ENCODE measurements around the gene ZSWIM7.

Gene ZSWIM7

DNA sequence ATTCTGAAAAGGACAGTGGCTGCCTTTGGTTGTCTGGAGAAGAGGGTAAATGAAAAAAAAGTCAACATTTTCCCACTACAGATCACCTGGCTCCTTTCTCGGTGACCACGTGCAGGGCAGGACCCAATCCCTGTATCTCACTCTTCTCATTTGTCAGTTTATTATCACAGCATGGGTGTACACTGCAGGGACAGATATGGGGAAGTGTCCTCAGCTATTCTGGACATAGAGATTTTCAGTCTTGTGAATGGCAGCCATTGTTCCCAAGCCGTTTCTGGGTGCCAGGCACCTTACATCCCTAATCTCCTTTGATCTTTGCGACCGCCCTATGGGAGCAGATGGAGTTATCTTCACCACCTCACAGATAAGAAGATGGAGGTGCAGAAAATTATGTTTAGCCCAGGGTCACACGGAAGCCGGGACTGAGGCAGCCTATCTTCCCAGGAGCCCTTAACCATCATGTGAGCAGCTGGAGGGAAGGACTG is 47.4 kb downstream of the ZSWIM7 start:
- DNase-seq (ENCODE audit: low read depth), result no peak
- TF ChIP-seq, protein P1, sequence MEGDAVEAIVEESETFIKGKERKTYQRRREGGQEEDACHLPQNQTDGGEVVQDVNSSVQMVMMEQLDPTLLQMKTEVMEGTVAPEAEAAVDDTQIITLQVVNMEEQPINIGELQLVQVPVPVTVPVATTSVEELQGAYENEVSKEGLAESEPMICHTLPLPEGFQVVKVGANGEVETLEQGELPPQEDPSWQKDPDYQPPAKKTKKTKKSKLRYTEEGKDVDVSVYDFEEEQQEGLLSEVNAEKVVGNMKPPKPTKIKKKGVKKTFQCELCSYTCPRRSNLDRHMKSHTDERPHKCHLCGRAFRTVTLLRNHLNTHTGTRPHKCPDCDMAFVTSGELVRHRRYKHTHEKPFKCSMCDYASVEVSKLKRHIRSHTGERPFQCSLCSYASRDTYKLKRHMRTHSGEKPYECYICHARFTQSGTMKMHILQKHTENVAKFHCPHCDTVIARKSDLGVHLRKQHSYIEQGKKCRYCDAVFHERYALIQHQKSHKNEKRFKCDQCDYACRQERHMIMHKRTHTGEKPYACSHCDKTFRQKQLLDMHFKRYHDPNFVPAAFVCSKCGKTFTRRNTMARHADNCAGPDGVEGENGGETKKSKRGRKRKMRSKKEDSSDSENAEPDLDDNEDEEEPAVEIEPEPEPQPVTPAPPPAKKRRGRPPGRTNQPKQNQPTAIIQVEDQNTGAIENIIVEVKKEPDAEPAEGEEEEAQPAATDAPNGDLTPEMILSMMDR (IDR thresholded peaks at IDR 0.05; ENCODE audit: control insufficient read depth, extremely low read depth, insufficient read depth), result no peak
- H3K4me3 ChIP-seq (ENCODE audit: low read depth, low read length), result no peak overlapping the region

DNA sequence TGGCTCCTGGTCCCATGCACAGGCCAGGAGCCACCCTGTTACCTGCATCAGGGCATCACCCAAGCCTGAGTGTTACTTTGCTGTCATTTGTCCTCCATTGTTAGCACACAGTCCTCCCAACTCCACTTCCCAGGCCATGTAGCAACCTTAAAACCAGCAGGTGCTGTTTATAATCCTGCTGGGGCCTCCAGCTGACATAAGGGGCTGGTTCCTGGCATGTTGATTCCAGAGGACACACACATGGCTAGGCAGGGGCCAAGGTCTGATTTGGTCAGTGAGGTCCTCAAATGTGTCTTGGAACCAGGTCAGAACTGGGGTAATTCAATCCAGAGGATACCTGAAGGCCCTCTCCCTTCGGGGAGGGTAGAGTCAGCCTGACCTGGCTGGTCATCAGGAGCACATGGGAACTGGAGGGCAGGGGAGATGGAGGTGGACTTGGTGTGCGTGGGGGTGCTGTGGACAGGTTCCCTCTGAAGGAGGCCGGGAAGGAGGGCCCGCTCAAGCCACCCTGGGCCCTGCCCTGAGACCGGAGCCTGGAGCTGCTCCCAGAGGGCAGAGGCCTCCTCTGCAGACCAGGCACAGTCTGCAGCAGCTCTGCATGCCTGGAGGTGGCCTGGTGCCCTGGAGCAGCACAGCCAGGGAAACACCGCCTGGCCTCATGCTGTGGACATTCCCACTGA is 48.0 kb downstream of the ZSWIM7 start:
- no peak for DNase-seq (ENCODE audit: low read depth)
- TF ChIP-seq, protein P1 (IDR thresholded peaks at IDR 0.05; ENCODE audit: control insufficient read depth, extremely low read depth, insufficient read depth), result no peak
- H3K4me3 ChIP-seq (ENCODE audit: low read depth, low read length), result no peak overlapping the region

DNA sequence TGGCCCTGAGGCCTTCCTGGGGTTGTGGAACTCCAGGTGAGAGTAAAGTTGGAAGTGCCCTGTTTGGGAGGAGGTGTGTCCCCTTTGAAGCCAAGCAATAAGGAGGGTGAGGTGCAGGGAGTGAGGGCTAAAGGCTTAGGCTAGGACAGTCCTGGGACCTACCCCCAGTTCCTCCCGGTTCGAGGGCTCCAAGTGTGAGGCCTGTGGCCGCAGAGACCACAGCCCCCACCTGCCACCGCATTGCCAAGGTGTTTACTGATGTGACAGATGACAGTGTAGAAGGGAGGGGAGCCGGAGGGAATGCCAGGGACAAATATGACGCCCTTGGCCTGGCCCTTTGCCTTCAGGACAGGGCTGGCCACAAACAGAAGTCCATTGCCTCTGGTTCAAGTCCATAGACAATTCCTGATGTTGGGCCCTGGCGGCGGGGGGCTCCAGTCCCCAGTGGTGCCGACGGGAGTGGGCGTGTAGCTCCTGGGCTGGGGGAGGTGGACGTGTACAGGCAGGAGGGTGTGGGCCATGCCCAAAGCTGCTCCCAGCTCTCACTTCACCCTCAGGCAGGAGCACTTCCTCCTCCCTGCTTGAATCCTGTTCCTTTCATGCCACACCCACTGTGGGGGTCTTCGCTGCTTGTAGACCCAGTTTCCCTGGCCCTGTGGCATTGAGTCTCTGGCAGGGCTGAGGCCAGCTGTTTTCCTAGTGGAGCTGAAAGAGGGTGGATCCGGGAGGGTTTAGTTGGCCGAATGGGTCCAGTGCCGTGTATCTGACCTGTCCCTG is 51.3 kb downstream of the ZSWIM7 start:
- H3K4me3 ChIP-seq (ENCODE audit: low read depth, low read length), result no peak overlapping the region
- TF ChIP-seq, protein P1 (IDR thresholded peaks at IDR 0.05; ENCODE audit: control insufficient read depth, extremely low read depth, insufficient read depth), result no peak
- DNase-seq (ENCODE audit: low read depth), result no peak

DNA sequence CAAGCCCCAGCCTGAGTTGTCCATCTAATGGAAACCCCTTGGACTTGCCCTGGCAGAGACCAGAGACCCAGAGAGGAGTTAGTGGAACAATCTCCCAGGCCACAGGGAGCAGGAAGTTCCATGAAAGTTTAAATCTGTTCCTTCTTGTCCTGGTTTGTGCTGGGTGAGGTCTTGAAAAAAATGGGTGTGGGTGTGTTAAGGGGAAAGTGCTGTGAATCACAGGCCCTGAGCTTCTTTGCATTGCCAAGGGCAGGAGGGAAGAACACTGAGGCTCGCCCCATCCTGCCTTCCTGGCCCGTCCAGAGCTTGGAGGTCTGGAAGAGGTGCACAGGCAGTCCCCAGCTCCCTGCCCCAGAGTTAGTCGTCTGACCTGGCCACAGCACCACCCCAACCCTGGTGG is 52.2 kb downstream of the ZSWIM7 start:
- TF ChIP-seq, protein P1 (IDR thresholded peaks at IDR 0.05; ENCODE audit: control insufficient read depth, extremely low read depth, insufficient read depth), result no peak
- no peak for DNase-seq (ENCODE audit: low read depth)
- H3K4me3 ChIP-seq (ENCODE audit: low read depth, low read length), result no peak overlapping the region

DNA sequence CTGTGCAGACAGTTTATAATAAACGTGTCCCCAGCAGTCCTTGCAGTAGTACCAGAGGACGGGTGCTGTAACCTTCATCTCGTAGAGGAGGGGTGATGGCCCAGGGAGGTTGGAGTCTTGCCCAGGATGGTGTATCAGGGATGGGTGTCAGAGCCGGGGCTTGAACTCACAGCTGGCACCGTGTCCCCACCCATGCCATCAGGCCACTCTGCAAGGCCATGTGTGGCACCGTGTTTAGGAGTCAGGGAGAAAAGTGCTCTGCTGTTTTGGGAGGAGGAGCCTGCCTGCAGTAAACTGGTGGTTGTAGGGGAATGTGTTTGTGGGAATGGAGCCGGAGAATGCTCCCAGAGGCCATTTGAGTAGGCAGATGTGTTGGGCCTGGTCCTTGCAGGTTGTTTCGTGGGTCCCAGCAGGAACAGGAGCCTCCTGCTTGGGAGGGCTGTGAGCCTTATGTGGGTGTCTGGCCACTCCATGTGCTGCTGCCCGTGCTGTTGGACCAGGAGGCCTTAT is 52.8 kb downstream of the ZSWIM7 start:
- no peak overlapping the region for H3K4me3 ChIP-seq (ENCODE audit: low read depth, low read length)
- TF ChIP-seq, protein P1 (IDR thresholded peaks at IDR 0.05; ENCODE audit: control insufficient read depth, extremely low read depth, insufficient read depth), result no peak
- no peak for DNase-seq (ENCODE audit: low read depth)

DNA sequence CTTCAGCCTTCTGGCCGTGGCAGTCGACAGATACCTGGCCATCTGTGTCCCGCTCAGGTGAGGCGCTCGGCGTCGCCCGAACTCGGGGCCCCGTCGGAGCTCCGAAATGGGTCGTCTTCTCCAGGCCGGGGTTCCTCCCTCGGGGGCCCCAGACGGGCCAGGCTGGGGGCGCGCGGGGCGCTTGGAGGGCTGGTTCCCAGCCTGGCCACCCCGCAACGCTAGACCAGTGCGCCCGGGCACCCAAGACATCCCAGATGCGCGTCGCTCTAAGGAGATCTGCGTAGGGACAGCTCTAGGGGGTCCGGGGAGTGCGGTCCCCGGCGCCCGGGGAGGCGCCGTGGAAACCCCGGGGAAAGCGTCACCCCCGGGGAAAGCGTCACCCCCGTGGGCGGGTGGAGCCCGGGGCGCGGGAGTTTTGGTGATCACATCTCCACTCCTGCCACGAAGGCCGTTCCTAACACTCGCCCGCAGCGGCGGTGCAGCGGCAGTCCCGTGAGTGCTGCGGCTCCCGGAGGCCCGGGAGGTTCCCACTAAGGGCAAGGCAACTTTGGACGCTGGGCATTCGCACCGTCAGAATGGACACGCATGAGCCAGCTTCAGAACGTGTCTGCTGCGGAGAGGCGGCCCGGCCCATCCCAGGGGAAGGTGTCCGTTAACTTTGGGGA is 53.8 kb downstream of the ZSWIM7 start:
- peak overlapping the region; percentile 54 for H3K4me3 ChIP-seq (ENCODE audit: low read depth, low read length)
- no peak for DNase-seq (ENCODE audit: low read depth)
- TF ChIP-seq, protein P1 (IDR thresholded peaks at IDR 0.05; ENCODE audit: control insufficient read depth, extremely low read depth, insufficient read depth), result no peak
